NCI-H1092 (cell line): ENCODE data around the gene NR1I3.

Source experiments
- DNase-seq: peaks from one replicate; lab custom pipeline; 2025; lab: John Stamatoyannopoulos, UW

The NR1I3 gene

GRCh38 chr1:161218301-161219077, 19.5 kb downstream of the NR1I3 start:
- no peak for DNase-seq

GRCh38 chr1:161217831-161218230, 20.2 kb downstream of the NR1I3 start:
- DNase-seq: no peak

GRCh38 chr1:161216945-161217712, 20.9 kb downstream of the NR1I3 start:
- no peak for DNase-seq

GRCh38 chr1:161215076-161215475, 22.9 kb downstream of the NR1I3 start, which contains the start of gene FCER1G:
TSS of gene FCER1G (plus strand) at chr1:161215295. CDS start at chr1:161215322, 27 bp downstream.
- no peak for DNase-seq

- DNase-seq: no peak
Observed at GRCh38 chr1:161214369-161214768, 23.6 kb downstream of the NR1I3 start.

GRCh38 chr1:161209790-161210409, 28.1 kb downstream of the NR1I3 start:
- peak; percentile 59 for DNase-seq

GRCh38 chr1:161207173-161207572, 30.8 kb downstream of the NR1I3 start:
- no peak for DNase-seq

GRCh38 chr1:161206411-161207140, 31.4 kb downstream of the NR1I3 start:
- DNase-seq: no peak

GRCh38 chr1:161201836-161202712, 35.9 kb downstream of the NR1I3 start, which contains the start of gene NDUFS2:
TSS of gene NDUFS2 (plus strand) at chr1:161202367. CDS start at chr1:161202386, 19 bp downstream.
- DNase-seq: peak; percentile 100

- DNase-seq: no peak
Observed at GRCh38 chr1:161200992-161201835, 36.8 kb downstream of the NR1I3 start.

- DNase-seq: no peak
Observed at GRCh38 chr1:161200421-161200991, 37.5 kb downstream of the NR1I3 start.

- DNase-seq: no peak
Observed at GRCh38 chr1:161199506-161200139, 38.4 kb downstream of the NR1I3 start.

- DNase-seq: no peak
Observed at GRCh38 chr1:161198897-161199431, 39.0 kb downstream of the NR1I3 start, which contains the start of gene ADAMTS4. TSS of gene ADAMTS4 (minus strand) at chr1:161199054. CDS start at chr1:161198627, 427 bp downstream.

GRCh38 chr1:161198194-161198896, 39.7 kb downstream of the NR1I3 start:
- peak; percentile 31 for DNase-seq

- DNase-seq: no peak
Observed at GRCh38 chr1:161197560-161198193, 40.3 kb downstream of the NR1I3 start.

- no peak for DNase-seq
Observed at GRCh38 chr1:161196521-161197451, 41.2 kb downstream of the NR1I3 start.
